B cell (primary cell): ENCODE results near the gene ACHE. TPM values are rescaled to one million over a fixed set of nuclear protein-coding genes. Genes with fewer than 3 reads are reported as not detected.

ENCODE experiments used
- ATAC-seq: fragments of 200-7000 bp; cut with Tn5 transposase; one replicate; pipeline ENCODE4 v1.10.0; 2021; ENCODE audit warnings: low read depth, mild to moderate bottlenecking, moderate number of reproducible peaks, moderate library complexity
- CTCF ChIA-PET: fragments of 350-600 bp; sonication (Branson Sonifier 250); formaldehyde crosslinking; loops from one replicate; lab custom pipeline; 2021; ENCODE audit warnings: antibody characterized with exemption, inconsistent platforms; lab: Charles Lee
- POLR2A ChIA-PET: fragments of 350-600 bp; sonication (Branson Sonifier 250); formaldehyde crosslinking; loops from one replicate; lab custom pipeline; 2021; ENCODE audit warnings: antibody characterized with exemption; lab: Charles Lee
- DNase-seq: peaks from one replicate; pipeline ENCODE4 v3.0.0; 2013
- H2AFZ ChIP-seq: 2 replicates; pipeline ENCODE4 v1.6.1; 2012; ENCODE audit warnings: mild to moderate bottlenecking, low read depth, low read length; ENCODE audit not compliant: insufficient read depth, poor library complexity, severe bottlenecking
- H3K27ac ChIP-seq, 2 donors: 1 replicate in 1 of 2; 2 replicates in 1 of 2; pipeline ENCODE4 v1.5.1; 2012 to 2013; ENCODE audit warnings: low read length in 2 of 2, mild to moderate bottlenecking in 2 of 2, moderate library complexity in 1 of 2
- H3K27me3 ChIP-seq, 4 experiments: fragments of 200-600 bp in 1 of 4; sonication (generic) in 1 of 4; replicated peaks in 1 of 4; 1 replicate in 2 of 4; 2 replicates in 2 of 4; pipeline versions ENCODE4 v1.6.1 to v1.7.0; 2013 to 2016; ENCODE audit warnings: low read length in 3 of 4, mild to moderate bottlenecking in 2 of 4, mixed read lengths in 1 of 4, moderate library complexity in 1 of 4; ENCODE audit not compliant: insufficient read depth in 4 of 4, control insufficient read depth in 3 of 4; ENCODE audit errors: control extremely low read depth in 1 of 4
- H3K36me3 ChIP-seq, 2 experiments: replicated peaks in 1 of 2; 1 replicate in 1 of 2; 2 replicates in 1 of 2; pipeline versions ENCODE4 v1.6.1 to v1.7.1; 2013; ENCODE audit warnings: low read length in 1 of 2; ENCODE audit not compliant: insufficient read depth in 2 of 2, control insufficient read depth in 1 of 2; ENCODE audit errors: control extremely low read depth in 1 of 2, extremely low read depth in 1 of 2
- H3K4me1 ChIP-seq, 2 donors: fragments of 200-600 bp in 1 of 2; sonication (generic) in 1 of 2; 1 replicate in 1 of 2; 2 replicates in 1 of 2; pipeline versions ENCODE4 v1.5.1 to v1.6.1; 2013 to 2017; ENCODE audit warnings: low read length in 2 of 2; ENCODE audit not compliant: control insufficient read depth in 2 of 2, insufficient read depth in 2 of 2
- H3K4me2 ChIP-seq: replicated peaks from 2 replicates; pipeline ENCODE3; 2012; ENCODE audit warnings: mild to moderate bottlenecking, low read depth, low read length; ENCODE audit not compliant: poor library complexity, severe bottlenecking
- H3K4me3 ChIP-seq, 5 experiments: fragments of 200-600 bp in 1 of 5; sonication (generic) in 1 of 5; 1 replicate in 3 of 5; 2 replicates in 2 of 5; pipeline versions ENCODE4 v1.5.1 to v1.7.0; 2011 to 2016; ENCODE audit warnings: low read length in 4 of 5, mild to moderate bottlenecking in 4 of 5, low read depth in 2 of 5, control low read depth in 1 of 5, moderate library complexity in 1 of 5; ENCODE audit not compliant: insufficient read depth in 1 of 5; ENCODE audit errors: control extremely low read depth in 1 of 5, extremely low read depth in 1 of 5
- H3K79me2 ChIP-seq: fragments of 200-600 bp; sonication (generic); one replicate; pipeline ENCODE4 v1.6.0; 2016; ENCODE audit warnings: low read length; ENCODE audit not compliant: control insufficient read depth, insufficient read depth
- H3K9ac ChIP-seq: fragments of 200-600 bp; sonication (generic); 2 replicates; pipeline ENCODE4 v1.6.1; 2017; ENCODE audit warnings: mild to moderate bottlenecking, low read length, moderate library complexity
- H3K9me3 ChIP-seq, 3 donors: one replicate each; pipeline versions ENCODE4 v1.6.1 to v1.7.1; 2013; ENCODE audit warnings: low read length in 2 of 3; ENCODE audit not compliant: control insufficient read depth in 2 of 3, insufficient read depth in 1 of 3; ENCODE audit errors: control extremely low read depth in 1 of 3
- H4K20me1 ChIP-seq: 2 replicates; pipeline ENCODE4 v1.6.0; 2012; ENCODE audit warnings: mild to moderate bottlenecking, low read length; ENCODE audit not compliant: insufficient read depth, control insufficient read depth, poor library complexity, severe bottlenecking
- H3K27ac Mint-ChIP-seq: one replicate; pipeline ENCODE4 v1.8.0; 2021; ENCODE audit warnings: mixed read lengths
- H3K27me3 Mint-ChIP-seq: one replicate; pipeline ENCODE4 v1.8.0; 2021; ENCODE audit warnings: mixed read lengths
- H3K4me1 Mint-ChIP-seq: one replicate; pipeline ENCODE4 v1.8.0; 2021; ENCODE audit warnings: mixed read lengths
- H3K4me3 Mint-ChIP-seq: one replicate; pipeline ENCODE4 v1.8.0; 2021; ENCODE audit warnings: mixed read lengths
- H3K9me3 Mint-ChIP-seq: one replicate; pipeline ENCODE4 v1.8.0; 2022; ENCODE audit warnings: mixed read lengths; ENCODE audit not compliant: insufficient read depth
- CTCF ChIP-seq: fragments of 200-600 bp; IDR thresholded peaks from one replicate; pipeline ENCODE4 v1.8.0; 2022; ENCODE audit warnings: antibody characterized with exemption, mild to moderate bottlenecking
- EZH2 ChIP-seq: IDR thresholded peaks from 2 replicates; pipeline ENCODE4 v1.6.1; 2012; ENCODE audit warnings: borderline replicate concordance, low read depth, mild to moderate bottlenecking, moderate library complexity, low read length; ENCODE audit not compliant: insufficient read depth, poor library complexity, severe bottlenecking
- WGBS: methylation state at CpG from one replicate; pipeline ENCODE4 v1.1.5; 2013; ENCODE audit warnings: missing lambda C conversion rate; ENCODE audit not compliant: insufficient coverage; 5-methylcytosine and 5-hydroxymethylcytosine counted together
- intact Hi-C: fragments of 100-400 bp; cut with micrococcal nuclease; formaldehyde crosslinking; loops from one replicate; pipeline ENCODE4 v1.10.0; 2022
- polyA plus RNA-seq: library from polyadenylated mRNA; depleted of rRNA; stranded (reverse); fragments of >200 nt; gene quantifications from 2 replicates; pipeline ENCODE4 v1.2.3, GENCODE V29; 2012
- total RNA-seq, 2 donors: library from RNA; stranded (reverse); fragments of 120-200 nt in 1 of 2; gene quantifications; 1 replicate in 1 of 2; 2 replicates in 1 of 2; pipeline versions ENCODE4 v1.2.3 to v1.2.4, GENCODE V29; 2013 to 2022

The ACHE gene
- total and polyA plus RNA-seq, 2 donors (not counting 1 experiment from before 2014, with no cell fraction given) = 0.13 to 0.15 TPM

DNA sequence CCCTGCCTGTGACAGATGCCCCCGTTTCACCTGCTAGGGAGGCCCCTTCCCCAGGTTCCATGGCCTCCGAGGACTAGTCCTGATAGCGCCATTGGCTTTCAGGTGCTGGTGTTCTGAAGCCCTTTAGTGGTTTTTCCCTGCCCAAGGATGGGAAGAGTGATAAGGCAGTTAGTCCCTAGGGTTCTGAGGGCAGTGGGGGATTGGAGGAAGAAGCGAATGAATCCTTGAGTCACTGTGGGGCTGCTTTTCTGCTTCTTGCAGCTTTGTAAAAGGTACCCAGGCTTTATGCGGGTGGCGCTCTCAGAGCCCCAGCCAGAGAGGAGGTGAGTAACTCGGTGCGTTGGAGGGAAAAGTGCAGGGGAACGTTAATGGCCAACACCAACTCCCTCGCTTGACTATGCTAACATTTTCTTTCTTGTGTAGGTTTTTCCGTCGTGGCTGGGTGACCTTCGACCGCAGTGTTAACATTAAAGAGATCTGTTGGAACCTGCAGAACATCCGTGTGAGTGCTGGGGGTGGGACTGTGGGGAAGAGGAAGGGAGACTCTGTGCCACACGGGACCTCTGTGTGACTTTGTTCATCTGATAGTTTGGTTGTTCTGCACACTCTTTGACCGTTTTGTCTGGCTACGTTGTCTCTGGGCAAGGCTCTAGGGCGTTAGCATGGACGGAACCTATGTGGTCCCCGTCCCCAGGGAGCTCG, 10.1 kb downstream of the ACHE start:
- POLR2A ChIA-PET = interaction anchor here (5.6 kb wide), 1 partner anchor 10 kb away, joined by 84 read pairs; the partner anchor contains the start of gene SRRT
- Histone ChIP-seq H3K27ac (no peak overlapping the region), H3K9me3 (peaks cover 0 to 16% (median 0%) of the 10 kb centered on the region in 3 donors)

More for the DNA sequence above, 10.1 kb downstream of the ACHE start:
- no peak overlapping the region for H3K4me2 ChIP-seq
- H2AFZ ChIP-seq = no peak overlapping the region
- H3K36me3 ChIP-seq = peaks cover 0 to 74% of the 10 kb centered on the region in 2 experiments
- DNase-seq = no peak
- no peak for ATAC-seq
- H4K20me1 ChIP-seq = peaks cover 49% of the 10 kb centered on the region
- peaks cover 47% of the 10 kb centered on the region for H3K4me1 Mint-ChIP-seq
- H3K9me3 Mint-ChIP-seq = no peaks in the 10 kb centered on the region
- CTCF ChIA-PET = interaction anchor here (3.4 to 3.8 kb wide), 2 partner anchors 10 to 34 kb away, joined by 16 to 17 read pairs; partner anchors contain the start of genes SLC12A9 and SRRT
- H3K4me1 ChIP-seq = peaks cover 32 to 41% of the 10 kb centered on the region in 2 donors
- H3K4me3 Mint-ChIP-seq = no peak overlapping the region
- peak overlapping the region; percentile 37 for H3K27ac Mint-ChIP-seq
- 85% methylated on average over 19 of the region's 22 CpGs for WGBS
- no peak overlapping the region for H3K9ac ChIP-seq
- peaks cover under 1% of the 10 kb centered on the region for H3K27me3 Mint-ChIP-seq
- intact Hi-C loops = loop anchor here (2.0 kb wide), 1 partner anchor 359 kb away; the partner anchor contains the start of gene FIS1
- TF ChIP-seq EZH2 (no peak), CTCF (no peak)
- H3K79me2 ChIP-seq = peaks cover 30% of the 10 kb centered on the region
- no peak overlapping the region for H3K4me3 ChIP-seq
- peaks cover 0 to 2% (median 0%) of the 10 kb centered on the region in 4 experiments for H3K27me3 ChIP-seq
